ENCODE results near the gene CSNK1G2. TPM values are rescaled to one million over a fixed set of nuclear protein-coding genes. Genes with fewer than 3 reads are reported as not detected.

The CSNK1G2 gene
- total and polyA plus RNA-seq, 2 of the 13 experiments (the other 11 are each of a cell fraction or from before 2014, with no cell fraction given) = 53.8 to 72.5 TPM

GRCh38 chr19:1949304-1950101, 8.5 kb downstream of the CSNK1G2 start:
- ATAC-seq (no peak), FAIRE-seq (no peak), DNase-seq (ENCODE audit: low spot score) (no peak)
- peaks cover 44% of the 10 kb centered on the region; the same call in 1 of the 2 replicates for H4K20me1 ChIP-seq (ENCODE audit: insufficient read depth, low read length)
- POLR2A ChIA-PET = no interaction called here
- no peak overlapping the region for H3K4me2 ChIP-seq (ENCODE audit: low read depth, low read length)
- no peak overlapping the region for H3K4me3 ChIP-seq (replicated peaks in 1 of 3; ENCODE audit: insufficient read depth in 1 of 3, low read depth in 2 of 3, low read length in 3 of 3)
- H2AFZ ChIP-seq (ENCODE audit: low read length) = no peak overlapping the region
- H3K79me2 ChIP-seq (ENCODE audit: insufficient read depth, low read length) = peaks cover 67% of the 10 kb centered on the region
- H3K27ac ChIP-seq (ENCODE audit: extremely low read length, insufficient read depth, low read length) = no peak overlapping the region
- no peaks in the 10 kb centered on the region for H3K9me3 ChIP-seq (ENCODE audit: low read length)
- TF ChIP-seq, protein P1, sequence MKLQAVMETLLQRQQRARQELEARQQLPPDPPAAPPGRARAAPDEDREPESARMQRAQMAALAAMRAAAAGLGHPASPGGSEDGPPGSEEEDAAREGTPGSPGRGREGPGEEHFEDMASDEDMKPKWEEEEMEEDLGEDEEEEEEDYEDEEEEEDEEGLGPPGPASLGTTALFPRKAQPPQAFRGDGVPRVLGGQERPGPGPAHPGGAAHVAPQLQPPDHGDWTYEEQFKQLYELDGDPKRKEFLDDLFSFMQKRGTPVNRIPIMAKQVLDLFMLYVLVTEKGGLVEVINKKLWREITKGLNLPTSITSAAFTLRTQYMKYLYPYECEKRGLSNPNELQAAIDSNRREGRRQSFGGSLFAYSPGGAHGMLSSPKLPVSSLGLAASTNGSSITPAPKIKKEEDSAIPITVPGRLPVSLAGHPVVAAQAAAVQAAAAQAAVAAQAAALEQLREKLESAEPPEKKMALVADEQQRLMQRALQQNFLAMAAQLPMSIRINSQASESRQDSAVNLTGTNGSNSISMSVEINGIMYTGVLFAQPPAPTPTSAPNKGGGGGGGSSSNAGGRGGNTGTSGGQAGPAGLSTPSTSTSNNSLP (IDR thresholded peaks at IDR 0.05; ENCODE audit: low read depth, low read length) = no peak
- TF ChIP-seq RERE (CRISPR knock-in tag; IDR thresholded peaks at IDR 0.05; ENCODE audit: low read depth) = no peak
- no peak for TF ChIP-seq NFKBIZ (CRISPR knock-in tag; IDR thresholded peaks at IDR 0.05)
- TF ChIP-seq HNRNPH1 (optimal IDR thresholded peaks at IDR 0.05; ENCODE audit: low read depth, low read length) = no peak
- no peak for TF ChIP-seq MEIS2 (CRISPR knock-in tag; IDR thresholded peaks at IDR 0.05)
- no peak for TF ChIP-seq ZNF768 (CRISPR knock-in tag; IDR thresholded peaks at IDR 0.05)
- no peak for TF ChIP-seq ZNF691 (CRISPR knock-in tag; IDR thresholded peaks at IDR 0.05; ENCODE audit: borderline replicate concordance, low read depth)
- no peak for TF ChIP-seq FUBP1 (CRISPR knock-in tag; IDR thresholded peaks at IDR 0.05; ENCODE audit: borderline replicate concordance)
- TF ChIP-seq ZNF343 (CRISPR knock-in tag; IDR thresholded peaks at IDR 0.05) = no peak
- no peak for TF ChIP-seq SNAPC2 (CRISPR knock-in tag; IDR thresholded peaks at IDR 0.05)
- BruUV-seq (replicated peaks) = no TSS peak
- 97% methylated on average over 36 of the region's 44 CpGs for WGBS (ENCODE audit: low lambda C conversion rate)
- CTCF ChIA-PET (ENCODE audit: low intra/inter-chr PET ratio, low total read pairs) = no interaction called here
- no peaks in the 10 kb centered on the region for H3K27me3 ChIP-seq (ENCODE audit: control insufficient read depth in 1 of 2, insufficient read depth in 2 of 2, low read length in 2 of 2)
- peaks cover 7 to 23% of the 10 kb centered on the region in 2 experiments; a peak in 4 of 5 replicates for H3K36me3 ChIP-seq (replicated peaks in 1 of 2; ENCODE audit: control insufficient read depth in 1 of 2, insufficient read depth in 2 of 2, low read length in 2 of 2)
- peaks cover 6% of the 10 kb centered on the region; the same call in 1 of the 2 replicates for H3K4me1 ChIP-seq (ENCODE audit: insufficient read depth, low read length)
- H3K9ac ChIP-seq (ENCODE audit: insufficient read depth, low read depth, low read length) = no peak overlapping the region
- intact Hi-C loops (cut with micrococcal nuclease; ENCODE audit: unreplicated experiment) = no loop called here
- in situ Hi-C loops (cut with HindIII; ENCODE audit: extremely low pct_ligation_motif_present, low pct_unique_long_range_greater_than_20kb) = no loop called here
